HepG2 (cell line): Measurements from ENCODE around the gene NFS1. TPM values are rescaled to one million over a fixed set of nuclear protein-coding genes. Genes with fewer than 3 reads are reported as not detected.

Source experiments
- ATF5 ChIP-seq: sonication (generic); formaldehyde crosslinking; IDR thresholded peaks from 2 replicates; pipeline ENCODE4 v1.4.0; 2020; ENCODE audit warnings: mild to moderate bottlenecking, low read depth, missing genetic modification reagents
- ERF ChIP-seq: IDR thresholded peaks from 2 replicates; pipeline ENCODE4 v1.6.1; 2018; ENCODE audit warnings: missing biosample characterization, missing genetic modification reagents
- GABPB1 ChIP-seq: IDR thresholded peaks from 2 replicates; pipeline ENCODE4 v1.6.1; 2016; ENCODE audit warnings: mild to moderate bottlenecking, missing genetic modification reagents, moderate library complexity, missing compliant biosample characterization
- KIAA2018 ChIP-seq: sonication (generic); formaldehyde crosslinking; IDR thresholded peaks from 2 replicates; pipeline ENCODE4 v1.5.0; 2020; ENCODE audit warnings: mild to moderate bottlenecking, missing genetic modification reagents, borderline replicate concordance
- MAX ChIP-seq: IDR thresholded peaks from 2 replicates; pipeline ENCODE4 v1.6.1; 2012; ENCODE audit warnings: inconsistent platforms
- MZF1 ChIP-seq: sonication (generic); formaldehyde crosslinking; IDR thresholded peaks from 2 replicates; pipeline ENCODE4 v1.8.1; 2023; ENCODE audit warnings: mild to moderate bottlenecking, missing genetic modification reagents, borderline replicate concordance
- NR2F1 ChIP-seq, 2 experiments: fragments of 450-650 bp in 1 of 2; formaldehyde crosslinking in 1 of 2; IDR thresholded peaks; 2 replicates each; pipeline versions ENCODE4 v1.5.0 to v1.6.1; 2016 to 2020; ENCODE audit warnings: mild to moderate bottlenecking in 1 of 2, missing compliant biosample characterization in 1 of 2, missing genetic modification reagents in 1 of 2, moderate library complexity in 1 of 2
- TOPORS ChIP-seq: sonication (generic); formaldehyde crosslinking; IDR thresholded peaks from 2 replicates; pipeline ENCODE4 v1.8.0; 2023; ENCODE audit warnings: mild to moderate bottlenecking, missing genetic modification reagents
- ZNF362 ChIP-seq: sonication (generic); formaldehyde crosslinking; IDR thresholded peaks from 2 replicates; pipeline ENCODE4 v1.4.0; 2020; ENCODE audit warnings: missing genetic modification reagents, mild to moderate bottlenecking, borderline replicate concordance
- ZNF383 ChIP-seq: sonication (generic); formaldehyde crosslinking; IDR thresholded peaks from 2 replicates; pipeline ENCODE4 v1.4.0; 2020; ENCODE audit warnings: missing genetic modification reagents, mild to moderate bottlenecking, borderline replicate concordance
- ZNF562 ChIP-seq: sonication (generic); formaldehyde crosslinking; IDR thresholded peaks from 2 replicates; pipeline ENCODE4 v1.8.0; 2022; ENCODE audit warnings: missing genetic modification reagents, borderline replicate concordance
- ZNF567 ChIP-seq: sonication (generic); formaldehyde crosslinking; IDR thresholded peaks from 2 replicates; pipeline ENCODE4 v1.8.1; 2023; ENCODE audit warnings: mild to moderate bottlenecking, missing genetic modification reagents, borderline replicate concordance
- ZNF772 ChIP-seq: sonication (generic); formaldehyde crosslinking; IDR thresholded peaks from 2 replicates; pipeline ENCODE4 v1.5.0; 2020; ENCODE audit warnings: mild to moderate bottlenecking, missing genetic modification reagents
- polyA plus RNA-seq, 8 experiments: library from polyadenylated mRNA; depleted of rRNA in 3 of 8; stranded (reverse) in 7 of 8; unstranded in 1 of 8; fragments of >200 nt; fragmentation: Illumina TruSeq in 4 of 8; extraction: Trizol in 4 of 8; gene quantifications; 2 replicates each; pipeline versions ENCODE4 v1.2.1 to v1.2.3, GENCODE V29; 2011 to 2016; ENCODE audit warnings: low read depth in 4 of 8, missing spikeins in 1 of 8, mixed read lengths in 1 of 8; ENCODE audit not compliant: insufficient read depth in 1 of 8
- total RNA-seq, 5 experiments: library from RNA; depleted of rRNA; stranded (reverse); fragments of >200 nt; fragmentation: Illumina TruSeq; extraction: Trizol; gene quantifications; 2 replicates each; pipeline ENCODE4 v1.2.3, GENCODE V29; 2016; ENCODE audit warnings: low read depth in 1 of 5

NFS1 gene
- total and polyA plus RNA-seq, 2 of the 13 experiments (the other 11 are each of a cell fraction or from before 2014, with no cell fraction given) = 65.9 to 88.1 TPM

- TF ChIP-seq KIAA2018 (CRISPR knock-in tag) (no peak), GABPB1 (no peak), ZNF772 (CRISPR knock-in tag) (no peak), MAX (no peak), ZNF567 (CRISPR knock-in tag) (no peak), ZNF562 (CRISPR knock-in tag) (no peak), ZNF362 (CRISPR knock-in tag) (no peak), MZF1 (CRISPR knock-in tag) (no peak), ZNF383 (CRISPR knock-in tag) (no peak), ERF (CRISPR knock-in tag) (peak; percentile 13; the same call in 1 of the 2 replicates), ATF5 (CRISPR knock-in tag) (no peak), NR2F1 (CRISPR knock-in tag; IDR thresholded peaks at IDR 0.05) (no peak), TOPORS (CRISPR knock-in tag) (no peak)
These were observed 1.5 kb upstream of the NFS1 start (continued) for GRCh38 chr20:35700625-35701148.
